HL-60 (cell line): ENCODE data around the gene CHST9.

Experiments
- DNase-seq, 2 experiments: peaks; one replicate each; pipeline ENCODE4 v3.0.0-alpha.2; 2010 to 2020; ENCODE audit warnings: low read depth in 1 of 2, low spot score in 1 of 2
- H3K27ac ChIP-seq: fragments of 250-450 bp; sonication (Bioruptor Pico); replicated peaks from 2 replicates; pipeline ENCODE4 v1.5.1; 2020; ENCODE audit warnings: mild to moderate bottlenecking, moderate library complexity
- H3K27me3 ChIP-seq: fragments of 250-450 bp; sonication (Bioruptor Pico); 2 replicates; pipeline ENCODE4 v1.5.1; 2021; ENCODE audit warnings: mild to moderate bottlenecking, moderate library complexity; ENCODE audit not compliant: insufficient read depth, poor library complexity, severe bottlenecking
- H3K4me3 ChIP-seq: replicated peaks from 2 replicates; pipeline ENCODE4 v1.5.1; 2011; ENCODE audit warnings: mild to moderate bottlenecking, control low read depth, low read length; ENCODE audit not compliant: insufficient read depth
- GABPA ChIP-seq: IDR thresholded peaks from 2 replicates; pipeline ENCODE4 v1.6.1; 2012; ENCODE audit warnings: low read depth
- POLR2AphosphoS5 ChIP-seq: IDR thresholded peaks from 2 replicates; pipeline ENCODE4 v1.6.1; 2012; ENCODE audit warnings: low read depth
- SPI1 ChIP-seq: IDR thresholded peaks from 2 replicates; pipeline ENCODE4 v1.6.1; 2012; ENCODE audit warnings: low read depth, mild to moderate bottlenecking, borderline replicate concordance
- TF ChIP-seq, protein P1 (sequence below): IDR thresholded peaks from 2 replicates; pipeline ENCODE4 v1.6.1; 2012; ENCODE audit warnings: low read depth; ENCODE audit not compliant: insufficient replicate concordance
- TF ChIP-seq, protein P2 (sequence below): IDR thresholded peaks from one replicate; pipeline ENCODE4 v1.5.1; 2011; ENCODE audit warnings: low read length, control low read depth, inconsistent platforms; ENCODE audit not compliant: insufficient read depth

The CHST9 gene

DNA sequence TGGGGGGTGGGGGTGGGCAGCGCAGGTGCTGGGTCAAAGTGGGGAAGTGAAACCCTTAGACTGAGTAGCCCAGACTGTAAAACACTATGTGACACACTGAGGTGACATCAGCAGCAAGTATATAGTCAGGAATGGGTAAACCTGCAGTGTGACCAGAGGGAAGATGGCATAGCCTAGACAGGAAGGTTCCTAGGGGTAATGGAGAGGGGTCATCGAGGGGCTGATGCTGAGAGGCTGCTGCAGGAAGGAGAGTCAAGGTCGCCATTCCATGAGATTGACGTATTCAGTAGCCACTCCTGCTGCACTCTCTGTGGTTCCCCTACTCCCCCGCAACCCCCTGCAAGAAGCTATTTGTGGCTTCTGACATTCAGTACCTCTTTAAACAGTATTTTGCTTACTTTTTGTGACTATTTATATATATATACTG is 111.7 kb downstream of the CHST9 start:
- Histone ChIP-seq H3K27me3 (peaks cover 2% of the 10 kb centered on the region), H3K27ac (no peak overlapping the region), H3K4me3 (no peak overlapping the region)
- no peak for TF ChIP-seq GABPA
- TF ChIP-seq, protein P1, sequence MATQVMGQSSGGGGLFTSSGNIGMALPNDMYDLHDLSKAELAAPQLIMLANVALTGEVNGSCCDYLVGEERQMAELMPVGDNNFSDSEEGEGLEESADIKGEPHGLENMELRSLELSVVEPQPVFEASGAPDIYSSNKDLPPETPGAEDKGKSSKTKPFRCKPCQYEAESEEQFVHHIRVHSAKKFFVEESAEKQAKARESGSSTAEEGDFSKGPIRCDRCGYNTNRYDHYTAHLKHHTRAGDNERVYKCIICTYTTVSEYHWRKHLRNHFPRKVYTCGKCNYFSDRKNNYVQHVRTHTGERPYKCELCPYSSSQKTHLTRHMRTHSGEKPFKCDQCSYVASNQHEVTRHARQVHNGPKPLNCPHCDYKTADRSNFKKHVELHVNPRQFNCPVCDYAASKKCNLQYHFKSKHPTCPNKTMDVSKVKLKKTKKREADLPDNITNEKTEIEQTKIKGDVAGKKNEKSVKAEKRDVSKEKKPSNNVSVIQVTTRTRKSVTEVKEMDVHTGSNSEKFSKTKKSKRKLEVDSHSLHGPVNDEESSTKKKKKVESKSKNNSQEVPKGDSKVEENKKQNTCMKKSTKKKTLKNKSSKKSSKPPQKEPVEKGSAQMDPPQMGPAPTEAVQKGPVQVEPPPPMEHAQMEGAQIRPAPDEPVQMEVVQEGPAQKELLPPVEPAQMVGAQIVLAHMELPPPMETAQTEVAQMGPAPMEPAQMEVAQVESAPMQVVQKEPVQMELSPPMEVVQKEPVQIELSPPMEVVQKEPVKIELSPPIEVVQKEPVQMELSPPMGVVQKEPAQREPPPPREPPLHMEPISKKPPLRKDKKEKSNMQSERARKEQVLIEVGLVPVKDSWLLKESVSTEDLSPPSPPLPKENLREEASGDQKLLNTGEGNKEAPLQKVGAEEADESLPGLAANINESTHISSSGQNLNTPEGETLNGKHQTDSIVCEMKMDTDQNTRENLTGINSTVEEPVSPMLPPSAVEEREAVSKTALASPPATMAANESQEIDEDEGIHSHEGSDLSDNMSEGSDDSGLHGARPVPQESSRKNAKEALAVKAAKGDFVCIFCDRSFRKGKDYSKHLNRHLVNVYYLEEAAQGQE: no peak
- TF ChIP-seq POLR2AphosphoS5: no peak
- TF ChIP-seq SPI1: no peak
- TF ChIP-seq, protein P2, sequence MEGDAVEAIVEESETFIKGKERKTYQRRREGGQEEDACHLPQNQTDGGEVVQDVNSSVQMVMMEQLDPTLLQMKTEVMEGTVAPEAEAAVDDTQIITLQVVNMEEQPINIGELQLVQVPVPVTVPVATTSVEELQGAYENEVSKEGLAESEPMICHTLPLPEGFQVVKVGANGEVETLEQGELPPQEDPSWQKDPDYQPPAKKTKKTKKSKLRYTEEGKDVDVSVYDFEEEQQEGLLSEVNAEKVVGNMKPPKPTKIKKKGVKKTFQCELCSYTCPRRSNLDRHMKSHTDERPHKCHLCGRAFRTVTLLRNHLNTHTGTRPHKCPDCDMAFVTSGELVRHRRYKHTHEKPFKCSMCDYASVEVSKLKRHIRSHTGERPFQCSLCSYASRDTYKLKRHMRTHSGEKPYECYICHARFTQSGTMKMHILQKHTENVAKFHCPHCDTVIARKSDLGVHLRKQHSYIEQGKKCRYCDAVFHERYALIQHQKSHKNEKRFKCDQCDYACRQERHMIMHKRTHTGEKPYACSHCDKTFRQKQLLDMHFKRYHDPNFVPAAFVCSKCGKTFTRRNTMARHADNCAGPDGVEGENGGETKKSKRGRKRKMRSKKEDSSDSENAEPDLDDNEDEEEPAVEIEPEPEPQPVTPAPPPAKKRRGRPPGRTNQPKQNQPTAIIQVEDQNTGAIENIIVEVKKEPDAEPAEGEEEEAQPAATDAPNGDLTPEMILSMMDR: no peak
- no peak for DNase-seq

DNA sequence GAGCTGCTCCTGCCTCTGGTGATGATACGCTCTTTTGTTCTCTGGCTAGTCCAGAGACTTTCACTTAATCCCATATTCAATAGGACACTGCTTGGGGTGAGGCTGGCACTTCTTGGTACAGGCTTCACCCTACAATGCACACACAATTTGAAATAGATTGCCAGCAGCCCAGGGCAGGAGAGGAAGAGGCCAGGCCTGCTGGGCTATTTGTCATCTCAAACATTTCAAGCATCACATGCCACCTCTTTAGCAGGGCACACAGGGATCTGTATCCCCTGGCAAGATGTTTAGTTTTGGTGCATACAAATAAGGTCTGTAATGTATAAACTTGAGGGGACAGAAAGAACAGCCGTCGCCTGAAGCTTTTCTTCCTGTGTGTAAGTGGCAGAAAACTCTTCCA is 120.4 kb downstream of the CHST9 start:
- DNase-seq: no peak
- no peak overlapping the region for H3K4me3 ChIP-seq
- H3K27me3 ChIP-seq: no peaks in the 10 kb centered on the region
- no peak overlapping the region for H3K27ac ChIP-seq
- TF ChIP-seq GABPA (no peak), POLR2AphosphoS5 (no peak), SPI1 (no peak)
- TF ChIP-seq, protein P1: no peak
- TF ChIP-seq, protein P2: no peak

DNA sequence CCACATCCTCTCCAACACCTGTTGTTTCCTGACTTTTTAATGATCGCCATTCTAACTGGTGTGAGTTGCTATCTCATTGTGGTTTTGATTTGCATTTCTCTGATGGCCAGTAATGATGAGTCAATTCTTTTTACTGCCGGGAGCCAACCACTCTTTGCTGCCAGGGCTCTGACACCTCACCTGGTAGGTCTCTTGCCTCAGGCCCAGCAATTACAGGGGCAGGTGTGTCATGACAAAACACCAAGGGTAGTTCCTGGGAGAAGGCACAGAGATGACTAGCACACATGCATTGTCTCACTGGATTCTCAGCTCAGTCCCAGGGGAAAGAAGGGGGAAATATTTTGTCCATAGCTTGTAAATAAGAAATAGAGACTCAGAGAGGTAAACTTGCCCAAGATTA is 122.3 kb downstream of the CHST9 start:
- Histone ChIP-seq H3K27me3 (no peaks in the 10 kb centered on the region), H3K4me3 (no peak overlapping the region), H3K27ac (no peak overlapping the region)
- DNase-seq: no peak
- TF ChIP-seq, protein P1: no peak
- TF ChIP-seq POLR2AphosphoS5: no peak
- no peak for TF ChIP-seq SPI1
- TF ChIP-seq GABPA: no peak
- TF ChIP-seq, protein P2: no peak
